Measurements from ENCODE around the gene ACBD4. TPM values are rescaled to one million over a fixed set of nuclear protein-coding genes. Genes with fewer than 3 reads are reported as not detected.

ACBD4 gene
- total RNA-seq, 1 experiment from 2014 or later = 7.7 TPM

DNA sequence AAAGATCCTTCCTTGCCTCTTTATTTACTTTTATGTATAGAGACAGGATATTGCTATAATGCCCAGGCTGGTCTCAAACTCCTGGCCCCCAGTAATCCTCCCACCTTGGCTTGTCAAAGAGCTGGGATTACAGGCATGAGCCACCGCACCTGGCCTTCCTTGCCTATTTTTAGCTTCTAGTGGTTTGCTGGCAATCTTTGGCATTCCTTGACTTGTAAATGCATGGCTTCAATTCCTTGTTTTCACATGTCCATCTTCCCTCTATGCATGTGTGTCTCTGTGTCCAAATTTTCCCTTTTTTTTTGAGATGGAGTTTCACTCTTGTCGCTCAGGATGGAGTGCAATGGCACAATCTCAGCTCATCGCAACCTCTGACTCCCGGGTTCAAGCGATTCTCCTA, 48.7 kb downstream of the ACBD4 start:
- ATAC-seq = no peak
- no peaks in the 10 kb centered on the region for H3K4me1 ChIP-seq (ENCODE audit: control insufficient read depth, insufficient read depth, low read length)
- H3K4me3 ChIP-seq (ENCODE audit: low read depth in 2 of 2, low read length in 2 of 2) = no peak overlapping the region
- no peaks in the 10 kb centered on the region for H3K36me3 ChIP-seq (ENCODE audit: control insufficient read depth, insufficient read depth, low read length)
- in situ Hi-C loops (cut with HindIII; ENCODE audit: low pct_unique_long_range_greater_than_20kb, low sequenced_read_pairs) (no loop called here), intact Hi-C loops (cut with micrococcal nuclease; ENCODE audit: unreplicated experiment) (no loop called here)
- no peaks in the 10 kb centered on the region for H3K27me3 ChIP-seq (ENCODE audit: control insufficient read depth, insufficient read depth, low read length)
- no peak overlapping the region for H3K27ac ChIP-seq (ENCODE audit: low read length)
- no peaks in the 10 kb centered on the region for H3K9me3 ChIP-seq (ENCODE audit: control insufficient read depth, insufficient read depth, low read depth, low read length)
- TF ChIP-seq POLR2AphosphoS5 (IDR thresholded peaks at IDR 0.05; ENCODE audit: low read depth, low read length) = no peak
- TF ChIP-seq TCF7L2 (IDR thresholded peaks at IDR 0.05; ENCODE audit: low read depth, low read length) = no peak
- TF ChIP-seq, protein P1, sequence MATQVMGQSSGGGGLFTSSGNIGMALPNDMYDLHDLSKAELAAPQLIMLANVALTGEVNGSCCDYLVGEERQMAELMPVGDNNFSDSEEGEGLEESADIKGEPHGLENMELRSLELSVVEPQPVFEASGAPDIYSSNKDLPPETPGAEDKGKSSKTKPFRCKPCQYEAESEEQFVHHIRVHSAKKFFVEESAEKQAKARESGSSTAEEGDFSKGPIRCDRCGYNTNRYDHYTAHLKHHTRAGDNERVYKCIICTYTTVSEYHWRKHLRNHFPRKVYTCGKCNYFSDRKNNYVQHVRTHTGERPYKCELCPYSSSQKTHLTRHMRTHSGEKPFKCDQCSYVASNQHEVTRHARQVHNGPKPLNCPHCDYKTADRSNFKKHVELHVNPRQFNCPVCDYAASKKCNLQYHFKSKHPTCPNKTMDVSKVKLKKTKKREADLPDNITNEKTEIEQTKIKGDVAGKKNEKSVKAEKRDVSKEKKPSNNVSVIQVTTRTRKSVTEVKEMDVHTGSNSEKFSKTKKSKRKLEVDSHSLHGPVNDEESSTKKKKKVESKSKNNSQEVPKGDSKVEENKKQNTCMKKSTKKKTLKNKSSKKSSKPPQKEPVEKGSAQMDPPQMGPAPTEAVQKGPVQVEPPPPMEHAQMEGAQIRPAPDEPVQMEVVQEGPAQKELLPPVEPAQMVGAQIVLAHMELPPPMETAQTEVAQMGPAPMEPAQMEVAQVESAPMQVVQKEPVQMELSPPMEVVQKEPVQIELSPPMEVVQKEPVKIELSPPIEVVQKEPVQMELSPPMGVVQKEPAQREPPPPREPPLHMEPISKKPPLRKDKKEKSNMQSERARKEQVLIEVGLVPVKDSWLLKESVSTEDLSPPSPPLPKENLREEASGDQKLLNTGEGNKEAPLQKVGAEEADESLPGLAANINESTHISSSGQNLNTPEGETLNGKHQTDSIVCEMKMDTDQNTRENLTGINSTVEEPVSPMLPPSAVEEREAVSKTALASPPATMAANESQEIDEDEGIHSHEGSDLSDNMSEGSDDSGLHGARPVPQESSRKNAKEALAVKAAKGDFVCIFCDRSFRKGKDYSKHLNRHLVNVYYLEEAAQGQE (IDR thresholded peaks at IDR 0.05; ENCODE audit: insufficient read depth in 1 of 2, low read depth in 2 of 2, low read length in 1 of 2) = no peak
- TF ChIP-seq, protein P2, sequence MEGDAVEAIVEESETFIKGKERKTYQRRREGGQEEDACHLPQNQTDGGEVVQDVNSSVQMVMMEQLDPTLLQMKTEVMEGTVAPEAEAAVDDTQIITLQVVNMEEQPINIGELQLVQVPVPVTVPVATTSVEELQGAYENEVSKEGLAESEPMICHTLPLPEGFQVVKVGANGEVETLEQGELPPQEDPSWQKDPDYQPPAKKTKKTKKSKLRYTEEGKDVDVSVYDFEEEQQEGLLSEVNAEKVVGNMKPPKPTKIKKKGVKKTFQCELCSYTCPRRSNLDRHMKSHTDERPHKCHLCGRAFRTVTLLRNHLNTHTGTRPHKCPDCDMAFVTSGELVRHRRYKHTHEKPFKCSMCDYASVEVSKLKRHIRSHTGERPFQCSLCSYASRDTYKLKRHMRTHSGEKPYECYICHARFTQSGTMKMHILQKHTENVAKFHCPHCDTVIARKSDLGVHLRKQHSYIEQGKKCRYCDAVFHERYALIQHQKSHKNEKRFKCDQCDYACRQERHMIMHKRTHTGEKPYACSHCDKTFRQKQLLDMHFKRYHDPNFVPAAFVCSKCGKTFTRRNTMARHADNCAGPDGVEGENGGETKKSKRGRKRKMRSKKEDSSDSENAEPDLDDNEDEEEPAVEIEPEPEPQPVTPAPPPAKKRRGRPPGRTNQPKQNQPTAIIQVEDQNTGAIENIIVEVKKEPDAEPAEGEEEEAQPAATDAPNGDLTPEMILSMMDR (IDR thresholded peaks at IDR 0.05) = no peak
- TF ChIP-seq SIN3A (IDR thresholded peaks at IDR 0.05; ENCODE audit: borderline replicate concordance, insufficient read depth, low read depth, low read length) = no peak
- ChIA-PET POLR2A (interaction anchor here (0.6 kb wide), 1 partner anchor 36 kb away, joined by 4 read pairs; the partner anchor contains the start of gene HEXIM1), CTCF (no interaction called here)
- no peak for DNase-seq (ENCODE audit: low read depth, low spot score)
- no TSS peak for BruUV-seq (replicated peaks)

DNA sequence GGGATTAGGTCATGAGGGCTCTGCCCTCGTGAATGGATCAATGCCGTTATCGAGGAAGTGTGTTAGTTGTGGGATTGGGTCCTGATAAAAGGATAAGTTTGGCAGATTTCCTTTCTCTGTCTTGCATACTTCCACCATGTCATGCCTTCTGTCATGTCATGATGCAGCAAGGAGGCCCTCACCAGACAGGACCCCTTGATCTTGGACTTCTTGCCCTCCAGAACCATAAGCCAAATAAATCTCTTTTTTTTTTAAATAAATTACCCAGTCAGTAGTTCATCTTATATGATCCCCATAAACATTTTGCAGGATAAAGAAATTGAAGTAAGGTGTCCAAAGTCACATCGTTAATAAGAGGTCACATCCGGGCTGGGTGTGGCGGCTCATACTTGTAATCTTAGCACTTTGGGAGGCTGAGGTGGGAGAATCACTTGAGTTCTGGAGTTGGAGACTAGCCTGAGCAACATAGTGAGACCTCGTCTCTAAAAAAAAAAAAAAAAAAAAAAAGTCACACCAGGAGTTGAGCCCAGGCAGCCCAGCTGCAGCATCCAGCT, 51.4 kb downstream of the ACBD4 start:
- CTCF ChIA-PET = no interaction called here
- no peak for ATAC-seq

More for the DNA sequence above, 51.4 kb downstream of the ACBD4 start:
- Histone ChIP-seq H3K4me1 (ENCODE audit: control insufficient read depth, insufficient read depth, low read length) (no peaks in the 10 kb centered on the region), H3K27me3 (ENCODE audit: control insufficient read depth, insufficient read depth, low read length) (no peaks in the 10 kb centered on the region), H3K4me3 (ENCODE audit: low read depth in 2 of 2, low read length in 2 of 2) (no peak overlapping the region), H3K9me3 (ENCODE audit: control insufficient read depth, insufficient read depth, low read depth, low read length) (no peaks in the 10 kb centered on the region), H3K36me3 (ENCODE audit: control insufficient read depth, insufficient read depth, low read length) (no peaks in the 10 kb centered on the region), H3K27ac (ENCODE audit: low read length) (no peak overlapping the region)
- no TSS peak for BruUV-seq (replicated peaks)
- in situ Hi-C loops (cut with HindIII; ENCODE audit: low pct_unique_long_range_greater_than_20kb, low sequenced_read_pairs) = no loop called here
- no peak for DNase-seq (ENCODE audit: low read depth, low spot score)
- POLR2A ChIA-PET = no interaction called here
- TF ChIP-seq, protein P1 (IDR thresholded peaks at IDR 0.05; ENCODE audit: insufficient read depth in 1 of 2, low read depth in 2 of 2, low read length in 1 of 2) = no peak
- TF ChIP-seq SIN3A (IDR thresholded peaks at IDR 0.05; ENCODE audit: borderline replicate concordance, insufficient read depth, low read depth, low read length) = no peak
- TF ChIP-seq, protein P2 (IDR thresholded peaks at IDR 0.05) = no peak
- no peak for TF ChIP-seq POLR2AphosphoS5 (IDR thresholded peaks at IDR 0.05; ENCODE audit: low read depth, low read length)
- TF ChIP-seq TCF7L2 (IDR thresholded peaks at IDR 0.05; ENCODE audit: low read depth, low read length) = no peak
- intact Hi-C loops (cut with micrococcal nuclease; ENCODE audit: unreplicated experiment) = no loop called here

Data from Panc1 (cell line).